Activated T-helper 1 cell treated with anti-CD3 and anti-CD28 coated beads, Interleukin-2, amount 50 U/mL, for 16 hours (primary cell): ENCODE measurements around the gene PPM1F.
A peak's percentile ranks its signal among the peaks of the same experiment; 100 is the strongest.

Experiments
- DNase-seq, 2 donors: peaks; one replicate each; pipeline ENCODE4 v3.0.0-alpha.2; 2020; ENCODE audit warnings: low read depth in 1 of 2, low spot score in 1 of 2

Gene PPM1F

GRCh38 chr22:21977814-21978213 lies 25.2 kb upstream of the PPM1F start:
- no peak for DNase-seq

GRCh38 chr22:21975854-21976345 lies 23.3 kb upstream of the PPM1F start:
- no peak for DNase-seq

GRCh38 chr22:21975273-21975672 lies 22.6 kb upstream of the PPM1F start:
- DNase-seq, result no peak

- no peak for DNase-seq
Measured at GRCh38 chr22:21974058-21974649, 21.5 kb upstream of the PPM1F start.

GRCh38 chr22:21972806-21973205 lies 20.2 kb upstream of the PPM1F start:
- no peak for DNase-seq

- DNase-seq, result peak in 1 of 2 donors; percentile 27
Measured at GRCh38 chr22:21972293-21972779, 19.7 kb upstream of the PPM1F start.

GRCh38 chr22:21971858-21972275 lies 19.2 kb upstream of the PPM1F start:
- no peak for DNase-seq

GRCh38 chr22:21970800-21971617 lies 18.4 kb upstream of the PPM1F start:
- DNase-seq, result no peak

GRCh38 chr22:21970037-21970799 lies 17.6 kb upstream of the PPM1F start:
- DNase-seq, result no peak

GRCh38 chr22:21968452-21969129 lies 15.9 kb upstream of the PPM1F start:
- no peak for DNase-seq

GRCh38 chr22:21967693-21968271 lies 15.1 kb upstream of the PPM1F start:
- no peak for DNase-seq

GRCh38 chr22:21966643-21967516 lies 14.2 kb upstream of the PPM1F start:
- no peak for DNase-seq

- no peak for DNase-seq
Measured at GRCh38 chr22:21965762-21966288, 13.2 kb upstream of the PPM1F start.

GRCh38 chr22:21964918-21965484 lies 12.4 kb upstream of the PPM1F start:
- no peak for DNase-seq

GRCh38 chr22:21964234-21964633 lies 11.6 kb upstream of the PPM1F start:
- DNase-seq, result no peak

- no peak for DNase-seq
Measured at GRCh38 chr22:21963790-21964211, 11.2 kb upstream of the PPM1F start.

GRCh38 chr22:21963286-21963685 lies 10.6 kb upstream of the PPM1F start:
- no peak for DNase-seq

- no peak for DNase-seq
Measured at GRCh38 chr22:21962655-21962949, 10.0 kb upstream of the PPM1F start.

- DNase-seq, result no peak
Measured at GRCh38 chr22:21961886-21962654, 9.4 kb upstream of the PPM1F start.
